Stomach (tissue), 9 donors: ENCODE results near the gene KANSL3. TPM values are rescaled to one million over a fixed set of nuclear protein-coding genes. Genes with fewer than 3 reads are reported as not detected.

ENCODE experiments used
- DNase-seq, 2 donors: peaks; one replicate each; pipeline versions ENCODE4 v3.0.0 to v3.0.0-alpha.2; 2013 to 2019
- H3K27ac ChIP-seq, 5 donors: fragments of 200-600 bp in 4 of 5; sonication (generic) in 4 of 5; one replicate each; pipeline ENCODE4 v1.5.1; 2013 to 2019; ENCODE audit warnings: mild to moderate bottlenecking in 1 of 5, moderate library complexity in 1 of 5
- H3K27me3 ChIP-seq, 3 donors: fragments of 200-600 bp; sonication (generic); one replicate each; pipeline ENCODE4 v1.5.1; 2017 to 2019; ENCODE audit warnings: mixed run types in 1 of 3
- H3K36me3 ChIP-seq, 4 donors: fragments of 200-600 bp; sonication (generic); 1 replicate in 3 of 4; 2 replicates in 1 of 4; pipeline ENCODE4 v1.5.1; 2016 to 2019
- H3K4me1 ChIP-seq, 4 donors: fragments of 200-600 bp; sonication (generic); one replicate each; pipeline ENCODE4 v1.5.1; 2016 to 2019
- H3K4me3 ChIP-seq, 4 donors: fragments of 200-600 bp; sonication (generic) in 3 of 4; one replicate each; pipeline ENCODE4 v1.5.1; 2016 to 2019; ENCODE audit warnings: mild to moderate bottlenecking in 1 of 4
- H3K9me3 ChIP-seq, 4 donors: fragments of 200-600 bp; sonication (generic); one replicate each; pipeline ENCODE4 v1.5.1; 2016 to 2019
- EP300 ChIP-seq: sonication (generic); formaldehyde crosslinking; IDR thresholded peaks from one replicate; pipeline ENCODE4 v1.6.1; 2017; ENCODE audit warnings: antibody characterized with exemption
- POLR2A ChIP-seq, 4 donors: fragments of 450-650 bp; IDR thresholded peaks; one replicate each; pipeline ENCODE4 v1.6.1; 2016; ENCODE audit warnings: antibody characterized with exemption in 4 of 4, control low read depth in 2 of 4, mild to moderate bottlenecking in 1 of 4, moderate library complexity in 1 of 4
- POLR2AphosphoS5 ChIP-seq, 3 donors: sonication (generic); formaldehyde crosslinking; IDR thresholded peaks; one replicate each; pipeline ENCODE4 v1.6.1; 2016; ENCODE audit warnings: antibody characterized with exemption in 3 of 3
- WGBS, 5 donors: extraction: QIAGEN DNeasy Blood & Tissue Kit in 3 of 5; methylation state at CpG; one replicate each; pipeline versions ENCODE4 v1.1.5 to v1.1.7; 2013 to 2018; 5-methylcytosine and 5-hydroxymethylcytosine counted together
- intact Hi-C: fragments of 100-400 bp; cut with DNase I; formaldehyde crosslinking; loops from one replicate; pipeline ENCODE4 v1.15.1; 2023; ENCODE audit warnings: low total_unique reads
- polyA plus RNA-seq, 3 donors: library from polyadenylated mRNA; stranded (reverse); fragments of 200-250 nt; gene quantifications; one replicate each; pipeline ENCODE4 v1.2.3, GENCODE V29; 2013
- total RNA-seq, 5 donors: library from RNA; depleted of rRNA; stranded (reverse); fragments of >200 nt; gene quantifications; one replicate each; pipeline versions ENCODE4 v1.1.0 to v1.2.3, GENCODE V29; 2014 to 2016
- TF ChIP-seq, protein P1 (sequence below), 7 experiments: fragments of 450-650 bp in 4 of 7; fragments of 200-600 bp in 3 of 7; sonication (generic) in 3 of 7; IDR thresholded peaks; one replicate each; pipeline ENCODE4 v1.5.1; 2016 to 2019; ENCODE audit warnings: antibody characterized with exemption in 7 of 7, control low read depth in 2 of 7, mild to moderate bottlenecking in 1 of 7
- donor health status: healthy with polysubstance abuse.
- donor health status: Bipolar disorder and iron deficiency.
- donor health status: healthy.

The KANSL3 gene
- total and polyA plus RNA-seq, 8 donors: 13.6 to 139 (median 30.2) TPM

- TF ChIP-seq, protein P1, sequence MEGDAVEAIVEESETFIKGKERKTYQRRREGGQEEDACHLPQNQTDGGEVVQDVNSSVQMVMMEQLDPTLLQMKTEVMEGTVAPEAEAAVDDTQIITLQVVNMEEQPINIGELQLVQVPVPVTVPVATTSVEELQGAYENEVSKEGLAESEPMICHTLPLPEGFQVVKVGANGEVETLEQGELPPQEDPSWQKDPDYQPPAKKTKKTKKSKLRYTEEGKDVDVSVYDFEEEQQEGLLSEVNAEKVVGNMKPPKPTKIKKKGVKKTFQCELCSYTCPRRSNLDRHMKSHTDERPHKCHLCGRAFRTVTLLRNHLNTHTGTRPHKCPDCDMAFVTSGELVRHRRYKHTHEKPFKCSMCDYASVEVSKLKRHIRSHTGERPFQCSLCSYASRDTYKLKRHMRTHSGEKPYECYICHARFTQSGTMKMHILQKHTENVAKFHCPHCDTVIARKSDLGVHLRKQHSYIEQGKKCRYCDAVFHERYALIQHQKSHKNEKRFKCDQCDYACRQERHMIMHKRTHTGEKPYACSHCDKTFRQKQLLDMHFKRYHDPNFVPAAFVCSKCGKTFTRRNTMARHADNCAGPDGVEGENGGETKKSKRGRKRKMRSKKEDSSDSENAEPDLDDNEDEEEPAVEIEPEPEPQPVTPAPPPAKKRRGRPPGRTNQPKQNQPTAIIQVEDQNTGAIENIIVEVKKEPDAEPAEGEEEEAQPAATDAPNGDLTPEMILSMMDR (IDR thresholded peaks at IDR 0.05): no peak
- TF ChIP-seq POLR2A (IDR thresholded peaks at IDR 0.05) (no peak), POLR2AphosphoS5 (IDR thresholded peaks at IDR 0.05) (peak in 1 of 3 donors; percentile 69)
- no peak overlapping the region for H3K4me3 ChIP-seq
- 69 to 85% (median 75%) methylated on average over 3 of the region's 3 CpGs for WGBS, 5 donors
- H3K27me3 ChIP-seq: no peaks in the 10 kb centered on the region
- H3K9me3 ChIP-seq: no peaks in the 10 kb centered on the region
- peak overlapping the region in 4 of 5 donors; percentile 26 to 54 (median 44) for H3K27ac ChIP-seq
- H3K4me1 ChIP-seq: peaks cover 4 to 28% (median 13%) of the 10 kb centered on the region in 4 donors
- H3K36me3 ChIP-seq: no peaks in the 10 kb centered on the region
- DNase-seq: peak in 1 of 2 donors; percentile 31
- intact Hi-C loops: no loop called here
Measured at GRCh38 chr2:96665083-96665569, 27.0 kb upstream of the KANSL3 start.

DNA sequence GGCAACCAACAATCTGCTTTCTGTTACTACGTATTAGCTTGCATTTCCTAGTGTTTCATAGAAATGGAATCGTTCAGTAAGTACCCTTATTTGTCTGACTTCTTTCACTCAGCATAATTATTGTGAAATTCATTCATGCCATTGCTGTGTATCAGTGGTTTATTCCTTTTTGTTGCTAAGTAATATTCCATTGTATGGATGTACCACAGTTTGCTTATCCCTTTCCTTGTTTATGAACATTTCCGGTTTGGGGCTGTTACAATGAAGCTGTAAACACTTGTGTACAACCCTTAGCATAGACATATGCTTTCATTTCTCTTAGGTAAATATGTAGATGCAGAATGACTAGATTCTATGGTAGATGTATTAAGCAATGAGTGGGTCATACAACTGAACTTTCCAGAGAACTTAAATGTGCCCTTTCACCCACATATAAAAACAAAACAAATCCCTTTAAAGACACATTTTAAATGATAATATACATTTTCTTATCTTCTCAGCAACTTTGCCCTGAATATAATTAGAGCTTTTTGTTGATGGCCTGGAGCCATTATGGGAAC lies 26.3 kb upstream of the KANSL3 start:
- intact Hi-C loops: no loop called here
- Histone ChIP-seq H3K27me3 (no peaks in the 10 kb centered on the region), H3K9me3 (no peaks in the 10 kb centered on the region), H3K4me1 (peaks cover 4 to 28% (median 13%) of the 10 kb centered on the region in 4 donors), H3K36me3 (no peaks in the 10 kb centered on the region), H3K4me3 (no peak overlapping the region), H3K27ac (peak overlapping the region in 3 of 5 donors; percentile 33 to 45 (median 44))
- 88 to 96% (median 94%) methylated on average over 3 of the region's 3 CpGs for WGBS, 5 donors
- TF ChIP-seq POLR2A (IDR thresholded peaks at IDR 0.05) (no peak), POLR2AphosphoS5 (IDR thresholded peaks at IDR 0.05) (no peak), EP300 (no peak)
- TF ChIP-seq, protein P1 (IDR thresholded peaks at IDR 0.05): no peak
- no peak for DNase-seq

DNA sequence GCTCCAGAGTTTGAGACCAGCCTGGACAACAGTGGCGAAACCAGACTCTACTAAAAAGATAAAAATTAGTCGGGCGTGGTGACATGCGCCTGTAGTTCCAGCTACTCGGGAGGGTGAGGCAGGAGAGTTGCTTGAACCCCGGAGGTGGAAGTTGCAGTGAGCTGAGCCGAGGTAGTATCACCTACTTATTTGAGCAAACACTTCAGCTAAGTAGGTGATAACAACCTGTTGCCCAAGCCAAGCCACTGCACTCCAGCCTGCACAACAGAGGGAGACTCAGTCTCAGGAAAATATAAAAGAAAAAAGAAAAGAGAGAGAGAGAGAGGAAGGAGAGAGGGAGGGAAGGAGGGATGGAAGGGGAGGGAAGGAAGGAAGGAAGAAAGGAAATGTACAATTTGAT lies 25.7 kb upstream of the KANSL3 start:
- Histone ChIP-seq H3K36me3 (no peaks in the 10 kb centered on the region), H3K4me3 (no peak overlapping the region), H3K27me3 (no peaks in the 10 kb centered on the region), H3K9me3 (no peaks in the 10 kb centered on the region), H3K4me1 (peaks cover 4 to 28% (median 13%) of the 10 kb centered on the region in 4 donors), H3K27ac (no peak overlapping the region)
- intact Hi-C loops: no loop called here
- WGBS, 5 donors: 35 to 65% (median 52%) methylated on average over 7 of the region's 7 CpGs
- TF ChIP-seq, protein P1 (IDR thresholded peaks at IDR 0.05): no peak
- no peak for TF ChIP-seq POLR2AphosphoS5 (IDR thresholded peaks at IDR 0.05)
- no peak for TF ChIP-seq EP300
- TF ChIP-seq POLR2A (IDR thresholded peaks at IDR 0.05): no peak
- peak in 1 of 2 donors; percentile 34 for DNase-seq

DNA sequence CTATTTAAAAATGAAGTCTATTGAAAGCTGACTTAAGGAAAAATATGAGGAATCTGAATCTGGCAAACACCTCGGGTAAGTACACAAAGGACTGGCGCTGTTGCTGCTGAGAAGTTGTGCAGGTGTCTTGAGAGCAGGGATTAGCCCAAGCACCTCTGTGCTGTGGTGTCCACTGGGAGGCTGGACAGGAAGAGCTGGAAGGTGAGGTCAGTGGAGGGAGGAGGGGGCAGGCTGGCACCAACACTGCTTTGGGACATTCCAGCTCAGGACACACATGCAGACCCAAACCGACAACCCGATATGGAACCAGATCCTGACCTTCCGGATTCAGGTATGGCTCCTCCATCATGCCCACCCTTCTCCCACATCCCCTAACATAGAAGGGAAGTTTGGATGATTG lies 25.1 kb upstream of the KANSL3 start:
- 56 to 75% (median 60%) methylated on average over 5 of the region's 5 CpGs for WGBS, 5 donors
- DNase-seq: peak; percentile 14 to 46
- intact Hi-C loops: no loop called here

More for the DNA sequence above, 25.1 kb upstream of the KANSL3 start:
- no peaks in the 10 kb centered on the region for H3K36me3 ChIP-seq
- H3K27ac ChIP-seq: no peak overlapping the region
- no peak overlapping the region for H3K4me3 ChIP-seq
- peaks cover 4 to 28% (median 13%) of the 10 kb centered on the region in 4 donors for H3K4me1 ChIP-seq
- no peaks in the 10 kb centered on the region for H3K27me3 ChIP-seq
- TF ChIP-seq POLR2AphosphoS5 (IDR thresholded peaks at IDR 0.05) (no peak), EP300 (no peak), POLR2A (IDR thresholded peaks at IDR 0.05) (no peak)
- TF ChIP-seq, protein P1 (IDR thresholded peaks at IDR 0.05): no peak
- H3K9me3 ChIP-seq: no peaks in the 10 kb centered on the region
